Neural cell (in vitro differentiated cells): ENCODE data around the gene FAU. TPM values are rescaled to one million over a fixed set of nuclear protein-coding genes. Genes with fewer than 3 reads are reported as not detected.

Source experiments
- H2AFZ ChIP-seq: fragments of 200-600, 300-800 bp; sonication (generic), shearing (Covaris generic); 2 replicates; pipeline ENCODE4 v1.6.0; 2014; ENCODE audit warnings: low read depth, mild to moderate bottlenecking, antibody characterized with exemption, low read length, moderate library complexity
- H3F3A ChIP-seq: fragments of 200-600 bp; shearing (Covaris generic); 2 replicates; pipeline ENCODE4 v1.6.1; 2016; ENCODE audit warnings: mild to moderate bottlenecking, moderate library complexity, mixed read lengths, antibody characterized with exemption, low read length; ENCODE audit not compliant: insufficient read depth, poor library complexity, severe bottlenecking
- H3K27ac ChIP-seq: fragments of 200-600, 300-800 bp; sonication (generic), shearing (Covaris generic); 2 replicates; pipeline ENCODE4 v1.5.1; 2014; ENCODE audit warnings: mild to moderate bottlenecking, low read length, moderate library complexity
- H3K27me3 ChIP-seq: fragments of 300-800, 200-600 bp; sonication (generic), shearing (Covaris generic); 2 replicates; pipeline ENCODE4 v1.6.0; 2014; ENCODE audit warnings: mild to moderate bottlenecking, low read depth, low read length, moderate library complexity; ENCODE audit not compliant: insufficient read depth
- H3K36me3 ChIP-seq: fragments of 300-800, 200-600 bp; sonication (generic), shearing (Covaris generic); 2 replicates; pipeline ENCODE4 v1.5.1; 2014; ENCODE audit warnings: mild to moderate bottlenecking, antibody characterized with exemption, low read length, moderate library complexity; ENCODE audit not compliant: insufficient read depth
- H3K4me2 ChIP-seq: fragments of 300-800, 200-600 bp; sonication (generic), shearing (Covaris generic); 2 replicates; pipeline ENCODE4 v1.6.0; 2014; ENCODE audit warnings: mild to moderate bottlenecking, low read length
- H3K4me3 ChIP-seq: fragments of 300-800, 200-600 bp; sonication (generic), shearing (Covaris generic); 2 replicates; pipeline ENCODE4 v1.5.1; 2014; ENCODE audit warnings: mild to moderate bottlenecking, low read length, moderate library complexity
- H3K79me2 ChIP-seq: fragments of 200-600 bp; shearing (Covaris generic); replicated peaks from 2 replicates; pipeline ENCODE4 v1.6.0; 2014; ENCODE audit warnings: mild to moderate bottlenecking, low read length, moderate library complexity; ENCODE audit not compliant: insufficient read depth
- H3K9ac ChIP-seq: fragments of 300-800, 200-600 bp; sonication (generic), shearing (Covaris generic); 2 replicates; pipeline ENCODE4 v1.6.1; 2016; ENCODE audit warnings: mild to moderate bottlenecking, low read length, mixed read lengths
- H3K9me2 ChIP-seq: fragments of 200-600 bp; shearing (Covaris generic); 2 replicates; pipeline ENCODE4 v1.6.1; 2016; ENCODE audit warnings: mild to moderate bottlenecking, low read length, mixed read lengths; ENCODE audit not compliant: insufficient read depth
- H3K9me3 ChIP-seq: fragments of 200-600, 300-800 bp; sonication (generic), shearing (Covaris generic); 2 replicates; pipeline ENCODE4 v1.6.1; 2016; ENCODE audit warnings: mild to moderate bottlenecking, mixed run types, low read length, moderate library complexity, mixed read lengths
- H4K20me1 ChIP-seq: fragments of 200-600 bp; shearing (Covaris generic); 2 replicates; pipeline ENCODE4 v1.6.1; 2016; ENCODE audit warnings: mild to moderate bottlenecking, mixed run types; ENCODE audit not compliant: insufficient read depth
- CTCF ChIP-seq: fragments of 450-650 bp; IDR thresholded peaks from 2 replicates; pipeline ENCODE4 v1.5.1; 2014; ENCODE audit warnings: antibody characterized with exemption, mild to moderate bottlenecking, moderate library complexity; ENCODE audit not compliant: poor library complexity, severe bottlenecking
- EP300 ChIP-seq: fragments of 450-650 bp; conservative IDR thresholded peaks from 2 replicates; pipeline ENCODE4 v1.6.1; 2014; ENCODE audit warnings: antibody characterized with exemption, mild to moderate bottlenecking, moderate library complexity; ENCODE audit not compliant: poor library complexity, severe bottlenecking
- EZH2 ChIP-seq: fragments of 200-600, 300-800 bp; shearing (Covaris generic), sonication (generic); IDR thresholded peaks from 2 replicates; pipeline ENCODE4 v1.6.1; 2014; ENCODE audit warnings: antibody characterized with exemption, low read length, borderline replicate concordance, mild to moderate bottlenecking; ENCODE audit not compliant: insufficient read depth, poor library complexity, severe bottlenecking
- MXI1 ChIP-seq: fragments of 450-650 bp; conservative IDR thresholded peaks from 2 replicates; pipeline ENCODE4 v1.6.1; 2014; ENCODE audit warnings: antibody characterized with exemption, mild to moderate bottlenecking; ENCODE audit not compliant: poor library complexity, severe bottlenecking
- POLR2AphosphoS5 ChIP-seq: IDR thresholded peaks from 2 replicates; pipeline ENCODE4 v1.6.1; 2012
- RAD21 ChIP-seq: fragments of 450-650 bp; conservative IDR thresholded peaks from 2 replicates; pipeline ENCODE4 v1.6.1; 2014; ENCODE audit warnings: antibody characterized with exemption, mild to moderate bottlenecking, moderate library complexity
- REST ChIP-seq: IDR thresholded peaks from 2 replicates; pipeline ENCODE4 v1.6.1; 2012; ENCODE audit warnings: borderline replicate concordance
- SMC3 ChIP-seq: fragments of 450-650 bp; conservative IDR thresholded peaks from 2 replicates; pipeline ENCODE4 v1.6.1; 2014; ENCODE audit warnings: antibody characterized with exemption, mild to moderate bottlenecking, moderate library complexity; ENCODE audit not compliant: poor library complexity
- TAF1 ChIP-seq: IDR thresholded peaks from 2 replicates; pipeline ENCODE4 v1.6.1; 2012; ENCODE audit warnings: low read depth
- polyA minus RNA-seq: library from RNA; depleted of rRNA, polyadenylated mRNA; stranded (reverse); fragments of >200 nt; gene quantifications from 2 replicates; pipeline ENCODE4 v1.2.3, GENCODE V29; 2014
- polyA plus RNA-seq: library from polyadenylated mRNA; depleted of rRNA; stranded (reverse); fragments of >200 nt; gene quantifications from 2 replicates; pipeline ENCODE4 v1.2.3, GENCODE V29; 2014

The FAU gene
- polyA plus RNA-seq (299 and 420 TPM in 2 replicates), polyA minus RNA-seq (104 and 117 TPM in 2 replicates)

GRCh38 chr11:65121865-65122696 lies at the start of gene FAU, which contains the start of gene MRPL49:
Gene FAU, minus strand, starts transcription at chr11:65122134. Its CDS starts 321 bp downstream, at chr11:65121813.
Gene MRPL49, plus strand, starts transcription at chr11:65122321. Its CDS starts 26 bp downstream, at chr11:65122347.
- Histone ChIP-seq H3K9me3 (no peaks in the 10 kb centered on the region), H3K27me3 (no peaks in the 10 kb centered on the region), H3K4me3 (peak within 1 kb of the TSS; percentile 73), H4K20me1 (no peaks in the 10 kb centered on the region), H3K4me2 (peak within 1 kb of the TSS; percentile 98), H2AFZ (peak within 1 kb of the TSS; percentile 47), H3K9ac (peak within 1 kb of the TSS; percentile 97), H3K36me3 (peaks cover 10% of the 10 kb centered on the region), H3K79me2 (peaks cover 31% of the 10 kb centered on the region), H3K9me2 (no peaks in the 10 kb centered on the region), H3K27ac (peak within 1 kb of the TSS; percentile 91), H3F3A (no peaks in the 10 kb centered on the region)
- TF ChIP-seq RAD21 (no peak), TAF1 (peak; percentile 88), MXI1 (peak; percentile 93), EP300 (peak; percentile 54), SMC3 (peak; percentile 32), POLR2AphosphoS5 (peak; percentile 96), EZH2 (no peak), CTCF (no peak), REST (peak; percentile 86)

- H3K9ac ChIP-seq = no peak within 1 kb of the TSS
- H3K27ac ChIP-seq = no peak within 1 kb of the TSS
- no peak within 1 kb of the TSS for H2AFZ ChIP-seq
- H3F3A ChIP-seq = no peaks in the 10 kb centered on the region
- H4K20me1 ChIP-seq = no peaks in the 10 kb centered on the region
- no peak within 1 kb of the TSS for H3K4me2 ChIP-seq
- H3K36me3 ChIP-seq = no peaks in the 10 kb centered on the region
- TF ChIP-seq POLR2AphosphoS5 (no peak), RAD21 (no peak), EP300 (no peak), EZH2 (no peak), REST (no peak), TAF1 (no peak), SMC3 (no peak), MXI1 (no peak), CTCF (no peak)
- no peak within 1 kb of the TSS for H3K4me3 ChIP-seq
- no peaks in the 10 kb centered on the region for H3K9me2 ChIP-seq
- H3K79me2 ChIP-seq = no peaks in the 10 kb centered on the region
- no peaks in the 10 kb centered on the region for H3K9me3 ChIP-seq
- no peaks in the 10 kb centered on the region for H3K27me3 ChIP-seq
These were observed 48.2 kb upstream of the FAU start, which contains the start of gene SPDYC for GRCh38 chr11:65170058-65170534. Gene SPDYC, plus strand, starts transcription at chr11:65170233. Its CDS starts 1,125 bp downstream, at chr11:65171358.
